NT2/D1 (cell line): Measurements from ENCODE around the gene CAMTA1.
"Not testable (repeated sequence)": the region's sequence is repeated elsewhere in the genome, so short reads cannot be mapped to it uniquely, and the experiment has no call there.

Source experiments
- SUZ12 ChIP-seq: IDR thresholded peaks from 2 replicates; pipeline ENCODE4 v1.6.1; 2011; ENCODE audit not compliant: insufficient read length, insufficient read depth; ENCODE audit errors: extremely low read depth
- YY1 ChIP-seq: IDR thresholded peaks from 2 replicates; pipeline ENCODE4 v1.6.1; 2011; ENCODE audit not compliant: insufficient read length, insufficient read depth
- ZNF274 ChIP-seq: IDR thresholded peaks from 2 replicates; pipeline ENCODE4 v1.6.1; 2011; ENCODE audit warnings: mild to moderate bottlenecking, low read depth, low read length

- not testable (repeated sequence) for TF ChIP-seq YY1, ZNF274, SUZ12
Observed at GRCh38 chr1:6832006-6832405, 46.8 kb downstream of the CAMTA1 start.
